ENCODE data around the gene FAM149B1.

FAM149B1 gene

DNA sequence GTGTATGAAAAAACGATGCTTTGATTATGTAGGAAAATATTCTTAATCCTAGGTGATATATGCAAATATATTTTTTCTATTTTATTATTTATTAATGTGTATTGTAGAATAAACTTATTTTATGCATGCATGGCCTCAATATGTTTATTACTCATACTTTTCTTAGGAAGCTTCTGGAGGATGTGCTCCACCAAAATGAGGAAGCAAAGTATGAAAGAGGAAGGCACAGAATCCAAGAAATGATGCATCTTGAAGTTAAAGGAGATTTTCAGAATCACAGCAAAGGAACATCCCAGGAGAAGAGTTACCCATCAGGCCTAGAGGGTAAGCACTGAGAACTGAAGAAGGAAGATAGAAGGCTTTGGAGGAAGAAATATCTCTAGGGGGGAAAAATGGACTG, 119.5 kb downstream of the FAM149B1 start:
- no peak for DNase-seq (ENCODE audit: low read depth)

DNA sequence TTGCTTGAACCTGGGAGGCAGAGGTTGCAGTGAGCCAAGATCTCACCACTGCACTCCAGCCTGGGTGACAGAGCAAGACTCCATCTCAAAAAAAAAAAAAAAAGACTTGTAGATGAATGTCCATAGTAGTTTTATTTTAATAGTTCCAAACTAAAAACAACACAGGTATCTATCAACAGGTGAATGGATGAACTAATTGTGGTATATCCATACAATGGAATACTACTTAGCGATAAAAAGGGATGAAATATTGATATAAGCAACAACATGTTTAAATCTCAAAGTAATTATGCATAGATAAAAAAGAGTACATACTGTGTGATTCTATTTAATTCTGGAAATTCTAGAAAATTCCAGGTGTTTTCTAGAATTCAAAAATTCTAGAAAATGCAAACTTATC, 122.0 kb downstream of the FAM149B1 start:
- no peak for DNase-seq (ENCODE audit: low read depth)

DNA sequence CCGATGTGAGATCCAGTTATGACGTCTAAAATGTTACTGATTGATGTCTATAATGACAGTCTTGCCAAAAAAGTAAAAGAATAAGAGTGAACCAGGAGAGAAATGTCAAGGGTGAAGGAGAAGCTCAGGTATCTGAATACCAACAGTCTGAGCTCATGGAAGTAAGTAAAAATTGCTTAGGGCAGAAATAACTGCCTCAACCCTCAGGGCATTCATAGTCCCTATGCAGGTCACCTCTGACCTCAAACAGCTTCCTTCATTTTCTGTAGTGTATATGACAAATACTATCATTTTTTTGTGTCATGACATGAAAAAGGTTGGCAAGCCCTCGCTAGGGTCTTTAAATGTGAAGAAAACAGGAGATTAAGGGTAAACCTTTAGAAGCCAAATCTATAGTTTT, 125.5 kb downstream of the FAM149B1 start:
- no peak for DNase-seq (ENCODE audit: low read depth)
